Amygdala (tissue), 56 donors: ENCODE data around the gene KLF11.
"Not testable (repeated sequence)": the region's sequence is repeated elsewhere in the genome, so short reads cannot be mapped to it uniquely, and the experiment has no call there.

ENCODE experiments used
- DNase-seq, 56 donors: peaks; one replicate each; lab custom pipeline; 2025; lab: John Stamatoyannopoulos, UW

KLF11 gene

DNA sequence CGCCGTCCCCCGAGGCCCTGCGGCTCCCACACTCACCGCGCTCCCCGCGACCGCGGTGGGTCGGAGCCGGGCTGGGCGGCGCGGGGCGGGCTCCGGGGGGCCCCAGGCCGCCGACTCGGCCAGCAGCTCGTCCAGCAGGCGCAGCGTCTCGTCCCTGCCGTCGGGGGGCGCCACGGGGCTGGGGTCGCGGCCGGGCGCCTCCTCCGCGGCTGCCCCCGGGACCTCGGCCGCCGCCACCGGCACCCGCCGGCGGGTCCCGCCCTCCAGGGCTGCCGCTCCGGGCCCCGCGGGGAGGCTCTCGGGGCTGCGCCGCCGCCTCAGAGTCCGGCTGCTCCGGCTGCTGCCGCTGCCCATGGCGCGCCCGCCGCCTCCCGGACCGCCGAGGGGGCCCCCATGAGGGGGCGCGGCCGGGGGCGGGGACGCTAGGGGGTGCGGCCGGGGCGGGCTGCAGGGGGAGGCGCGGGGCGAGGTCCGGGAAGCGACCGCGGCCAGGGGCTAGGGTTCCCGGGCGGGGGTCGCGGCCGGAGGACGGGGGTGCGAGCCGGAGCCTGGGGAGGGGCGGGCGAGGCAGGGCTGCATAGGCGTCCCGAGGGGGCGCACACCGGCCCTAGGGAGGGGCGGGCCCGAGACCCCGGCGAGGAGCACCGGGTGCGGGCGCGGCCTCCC lies 36.7 kb downstream of the KLF11 start, which contains the start of gene CYS1:
Gene CYS1 (minus strand): TSS at position 542 of the 666 bp plus-strand sequence. CDS start 188 bp downstream, at position 354.
- DNase-seq: peak in 2 of 56 donors; percentile 22 to 58

- no peak for DNase-seq
Measured at GRCh38 chr2:10080536-10081304, 37.4 kb downstream of the KLF11 start.

DNA sequence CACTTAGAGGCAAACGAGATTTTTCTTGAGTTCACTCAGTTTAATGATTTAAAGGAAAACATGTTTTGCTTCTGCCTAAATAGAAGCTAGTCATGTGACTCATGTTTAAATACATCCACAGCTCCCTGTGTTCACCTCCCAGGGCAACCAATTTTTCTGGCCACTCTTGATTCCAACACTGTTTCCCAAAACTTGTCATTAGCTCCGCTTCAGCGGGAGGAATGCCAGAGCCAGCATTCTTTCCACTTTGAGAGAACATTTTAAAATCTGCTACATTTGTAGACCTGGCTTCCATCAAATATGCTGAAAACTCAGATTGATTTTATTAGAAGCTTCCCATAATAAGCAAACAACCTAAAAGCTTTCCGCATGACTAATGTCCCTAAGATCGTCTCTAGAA lies 39.7 kb downstream of the KLF11 start:
- DNase-seq: no peak

DNA sequence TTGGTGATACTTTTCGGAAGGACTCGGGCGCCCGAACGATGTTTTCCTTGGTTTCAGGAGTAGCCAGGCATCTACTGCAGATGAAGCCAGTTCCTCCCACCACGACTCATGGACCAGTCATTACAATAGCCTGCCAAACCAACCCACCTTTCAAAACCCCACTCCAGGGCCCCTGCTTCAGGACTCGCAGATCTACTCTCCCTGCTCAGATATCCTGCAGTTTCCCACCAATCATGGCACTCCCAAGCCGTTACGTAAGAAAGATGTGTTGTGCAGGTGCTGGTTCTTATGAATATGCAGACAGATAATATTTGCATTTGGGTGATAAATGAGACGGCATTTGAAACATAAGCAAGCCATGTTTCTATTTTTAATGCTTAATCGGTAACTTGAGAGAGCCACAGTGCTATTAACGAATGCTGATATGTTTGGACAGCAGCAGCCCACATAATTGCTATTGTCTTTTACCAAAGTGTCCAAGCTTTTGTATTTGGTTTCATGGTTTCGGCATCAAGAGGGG lies 40.4 kb downstream of the KLF11 start:
- no peak for DNase-seq

- no peak for DNase-seq
Measured at GRCh38 chr2:10084223-10084865, 41.0 kb downstream of the KLF11 start.

DNA sequence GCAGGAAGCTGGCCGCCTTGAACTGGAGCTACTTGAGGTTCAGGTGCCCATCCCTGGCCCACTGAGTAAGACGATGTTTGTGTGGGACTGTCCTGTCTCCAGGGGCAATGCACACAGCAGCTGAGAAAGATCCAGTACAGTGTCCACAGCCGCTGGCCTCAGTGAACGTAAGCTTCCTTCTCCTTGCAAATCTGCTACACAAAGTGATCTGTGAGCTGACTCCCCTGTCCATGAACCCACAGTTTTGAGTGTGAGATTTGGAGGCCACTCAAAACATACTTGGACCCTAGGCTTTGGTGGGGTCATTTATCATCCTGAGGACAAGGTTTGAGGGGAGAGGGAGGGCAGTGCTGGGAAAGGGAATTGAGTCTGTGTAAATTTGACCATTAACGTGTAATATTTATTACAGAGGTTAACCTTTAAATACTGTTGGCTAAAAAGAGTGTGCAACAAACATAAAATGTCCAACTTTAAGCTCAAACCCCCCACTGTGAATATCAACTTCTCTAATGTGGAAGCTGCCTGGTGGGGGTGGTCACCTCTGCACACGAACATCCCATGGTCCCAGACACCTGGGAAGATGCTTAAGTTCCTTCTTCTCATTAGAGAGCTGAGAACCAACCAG lies 41.8 kb downstream of the KLF11 start:
- DNase-seq: no peak

- DNase-seq: no peak
Measured at GRCh38 chr2:10085668-10086059, 42.3 kb downstream of the KLF11 start.

DNA sequence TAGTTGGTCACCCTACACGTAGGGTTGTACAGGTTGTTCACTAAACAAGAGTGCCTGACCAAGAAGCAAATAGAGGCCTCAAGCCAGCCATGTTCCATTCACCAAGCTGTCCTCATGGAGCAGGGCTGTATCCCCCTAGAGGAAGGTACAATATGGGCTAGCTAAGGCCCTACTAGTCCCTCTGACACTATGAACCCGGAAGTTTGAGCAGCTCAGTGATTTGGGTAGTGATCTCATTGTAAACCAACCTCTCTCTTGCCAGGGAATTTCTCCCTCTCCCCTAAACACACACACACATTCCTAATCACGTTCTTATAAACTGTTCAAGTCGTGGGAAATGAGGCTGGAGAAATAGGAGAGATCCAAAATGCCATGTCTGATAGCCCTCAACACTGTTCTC lies 43.6 kb downstream of the KLF11 start:
- DNase-seq: no peak

GRCh38 chr2:10087360-10087759 lies 44.0 kb downstream of the KLF11 start:
- no peak for DNase-seq

- no peak for DNase-seq
Measured at GRCh38 chr2:10089565-10090190, 46.3 kb downstream of the KLF11 start.

DNA sequence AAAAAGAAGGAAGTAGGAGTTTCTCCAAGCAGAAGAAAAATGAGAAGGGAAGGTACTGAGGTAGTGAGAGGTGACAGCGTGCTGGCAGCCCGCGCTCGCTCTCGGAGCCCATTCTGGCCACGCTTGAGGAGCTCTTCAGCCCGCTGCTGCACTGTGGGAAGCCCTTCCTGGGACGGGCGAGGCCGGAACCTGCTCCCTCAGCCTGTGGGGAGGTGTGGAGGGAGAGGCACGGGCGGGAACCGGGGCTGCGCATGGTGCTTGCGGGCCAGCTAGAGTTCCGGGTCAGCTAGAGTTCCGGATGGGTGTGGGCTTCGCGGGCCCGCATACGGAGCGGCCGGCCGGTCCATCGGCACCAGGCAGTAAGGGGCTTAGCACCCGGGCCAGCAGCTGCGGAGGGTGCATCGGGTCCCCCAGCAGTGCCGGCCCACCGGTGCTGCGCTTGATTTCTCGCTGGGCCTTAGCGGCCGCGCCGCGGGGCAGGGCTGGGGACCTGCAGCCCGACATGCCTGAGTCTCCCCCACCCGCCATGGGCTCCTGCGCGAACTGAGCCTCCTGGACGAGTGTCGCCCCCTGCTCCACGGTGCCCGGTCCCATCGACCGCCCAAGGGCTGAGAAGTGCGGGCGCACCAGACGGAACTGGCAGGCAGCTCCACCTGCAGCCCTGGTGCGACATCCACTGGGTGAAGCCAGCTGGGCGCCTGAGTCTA lies 48.0 kb downstream of the KLF11 start:
- no peak for DNase-seq

DNA sequence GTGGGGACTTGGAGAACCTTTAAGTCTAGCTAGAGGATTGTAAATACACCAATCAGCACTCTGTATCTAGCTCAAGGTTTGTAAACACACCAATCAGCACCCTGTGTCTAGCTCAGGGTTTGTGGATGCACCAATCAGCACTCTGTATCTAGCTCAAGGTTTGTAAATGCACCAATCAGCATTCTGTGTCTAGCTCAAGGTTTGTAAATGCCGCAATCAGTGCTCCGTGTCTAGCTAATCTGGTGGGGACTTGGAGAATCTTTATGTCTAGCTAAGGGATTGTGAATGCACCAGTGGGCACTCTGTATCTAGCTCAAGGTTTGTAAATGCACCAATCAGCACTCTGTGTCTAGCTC lies 48.5 kb downstream of the KLF11 start:
- DNase-seq: not testable (repeated sequence)

GRCh38 chr2:10094271-10094814 lies 51.0 kb downstream of the KLF11 start:
- DNase-seq: peak in 1 of 56 donors; percentile 26

- DNase-seq: no peak
Measured at GRCh38 chr2:10095175-10095574, 51.8 kb downstream of the KLF11 start.

- no peak for DNase-seq
Measured at GRCh38 chr2:10096641-10097040, 53.3 kb downstream of the KLF11 start.

DNA sequence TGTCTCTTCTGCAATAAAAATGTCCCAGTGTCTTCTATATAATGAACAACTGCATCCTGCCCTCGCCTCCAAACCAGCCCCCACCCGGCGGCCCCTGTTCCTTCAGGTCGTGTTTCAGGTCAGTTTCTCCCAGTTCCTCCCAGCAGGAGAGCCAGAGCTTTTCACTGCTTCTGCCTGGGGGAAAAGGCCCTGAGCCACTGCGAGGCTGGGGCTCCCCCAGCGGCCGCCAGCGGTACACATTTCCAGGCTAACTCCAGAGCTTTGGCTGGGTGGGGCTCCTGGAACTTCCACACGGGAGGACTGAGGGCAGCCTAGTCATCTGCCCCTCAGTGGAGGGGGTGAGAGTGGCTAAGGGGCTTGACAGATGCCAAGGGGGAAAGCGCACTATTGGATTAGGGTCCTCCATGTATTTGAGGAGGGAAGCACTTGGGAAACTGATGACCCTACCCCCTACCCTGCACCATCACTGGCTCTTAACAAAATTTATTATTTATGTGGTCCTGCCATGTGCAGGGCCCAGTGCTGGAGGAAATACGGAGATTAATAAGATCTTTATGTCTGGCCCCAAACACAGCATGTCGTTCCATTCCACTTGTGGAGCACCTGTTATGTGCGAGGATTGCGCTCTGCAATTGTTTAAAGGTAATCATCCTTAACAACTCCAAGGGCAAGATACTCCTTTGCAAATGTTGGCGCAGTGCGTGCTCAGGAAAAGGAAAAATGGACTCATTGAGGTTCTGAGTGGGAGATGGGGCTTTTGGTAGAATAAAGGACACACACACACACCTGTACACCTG lies 54.2 kb downstream of the KLF11 start:
- peak in 36 of 56 donors; percentile 7 to 68 (median 30) for DNase-seq

GRCh38 chr2:10101491-10101890 lies 58.1 kb downstream of the KLF11 start:
- peak in 1 of 56 donors; percentile 18 for DNase-seq

GRCh38 chr2:10103179-10103578 lies 59.8 kb downstream of the KLF11 start:
- DNase-seq: no peak
